Body of pancreas (tissue), 4 donors: ENCODE data around the gene ITGB4.

Source experiments
- CTCF ChIP-seq, 7 experiments: fragments of 450-650 bp in 4 of 7; fragments of 200-600 bp in 3 of 7; sonication (generic) in 3 of 7; IDR thresholded peaks; one replicate each; pipeline ENCODE4 v1.5.1; 2016 to 2019; ENCODE audit warnings: antibody characterized with exemption in 7 of 7
- POLR2A ChIP-seq, 3 donors: fragments of 450-650 bp; IDR thresholded peaks; one replicate each; pipeline ENCODE4 v1.6.1; 2016; ENCODE audit warnings: antibody characterized with exemption in 3 of 3, mild to moderate bottlenecking in 2 of 3

- TF ChIP-seq CTCF (IDR thresholded peaks at IDR 0.05), result no peak
- TF ChIP-seq POLR2A (IDR thresholded peaks at IDR 0.05), result no peak
These were observed 25.4 kb upstream of the ITGB4 start for GRCh38 chr17:75695830-75696271.
